Endothelial cell of umbilical vein (primary cell): Measurements from ENCODE around the gene SENP2. TPM values are rescaled to one million over a fixed set of nuclear protein-coding genes. Genes with fewer than 3 reads are reported as not detected.

Experiments
- BruUV-seq: library from RNA; stranded (reverse); fragments of 400-500 nt; replicated peaks from 2 replicates; lab custom pipeline; 2021; lab: Mats Ljungman, UMichigan
- CTCF ChIA-PET: fragments of 300-600, 350-600 bp; sonication (Branson Sonifier 250); formaldehyde crosslinking; loops from one replicate; lab custom pipeline; 2021; ENCODE audit warnings: antibody characterized with exemption, inconsistent platforms; lab: Charles Lee
- POLR2A ChIA-PET: fragments of 300-600, 350-600 bp; sonication (Branson Sonifier 250); formaldehyde crosslinking; loops from one replicate; lab custom pipeline; 2021; ENCODE audit warnings: antibody characterized with exemption, inconsistent platforms; lab: Charles Lee
- DNase-seq: peaks from one replicate; pipeline ENCODE4 v3.0.0-alpha.2; 2011; ENCODE audit warnings: low read depth, low spot score
- FAIRE-seq: peaks from 2 replicates; lab custom pipeline; 2011; peaks lifted over from hg19 to GRCh38; lab: Jason Lieb, UNC
- H2AFZ ChIP-seq: 2 replicates; pipeline ENCODE4 v1.6.0; 2012; ENCODE audit warnings: low read depth, low read length, control low read depth, inconsistent platforms
- H3K27ac ChIP-seq: 2 replicates; pipeline ENCODE4 v1.5.1; 2011; ENCODE audit warnings: low read depth, mild to moderate bottlenecking, control low read depth, low read length, moderate library complexity; ENCODE audit not compliant: insufficient read depth
- H3K27me3 ChIP-seq, 2 experiments: 2 replicates each; pipeline versions ENCODE4 v1.6.0 to v1.6.1; 2011; ENCODE audit warnings: low read length in 2 of 2, mixed read lengths in 1 of 2; ENCODE audit not compliant: control insufficient read depth in 2 of 2, insufficient read depth in 2 of 2
- H3K36me3 ChIP-seq, 2 experiments: 2 replicates in 1 of 2; 3 replicates in 1 of 2; pipeline ENCODE4 v1.5.1; 2011; ENCODE audit warnings: low read length in 2 of 2, mild to moderate bottlenecking in 1 of 2, moderate library complexity in 1 of 2; ENCODE audit not compliant: control insufficient read depth in 2 of 2, insufficient read depth in 2 of 2; ENCODE audit errors: extremely low read depth in 1 of 2
- H3K4me1 ChIP-seq: 3 replicates; pipeline ENCODE4 v1.5.1; 2011; ENCODE audit warnings: mild to moderate bottlenecking, low read length; ENCODE audit not compliant: control insufficient read depth, insufficient read depth; ENCODE audit errors: extremely low read depth
- H3K4me2 ChIP-seq: 2 replicates; pipeline ENCODE4 v1.6.1; 2011; ENCODE audit warnings: low read length, control low read depth, mixed read lengths; ENCODE audit not compliant: insufficient read depth
- H3K4me3 ChIP-seq, 3 experiments: fragments of 200-600 bp in 1 of 3; sonication (generic), shearing (Covaris generic) in 1 of 3; replicated peaks in 1 of 3; 2 replicates each; pipeline ENCODE4 v1.5.1; 2011 to 2016; ENCODE audit warnings: control low read depth in 3 of 3, low read length in 3 of 3, mild to moderate bottlenecking in 2 of 3, inconsistent platforms in 1 of 3, low read depth in 1 of 3, moderate library complexity in 1 of 3; ENCODE audit not compliant: insufficient read depth in 1 of 3
- H3K79me2 ChIP-seq: 2 replicates; pipeline ENCODE4 v1.6.0; 2012; ENCODE audit warnings: low read length, inconsistent platforms; ENCODE audit not compliant: control insufficient read depth, insufficient read depth
- H3K9ac ChIP-seq: replicated peaks from 2 replicates; pipeline ENCODE3; 2011; ENCODE audit warnings: low read length, control low read depth; ENCODE audit not compliant: insufficient read depth; ENCODE audit errors: extremely low read depth
- H3K9me1 ChIP-seq: replicated peaks from 3 replicates; pipeline ENCODE4 v1.6.0; 2011; ENCODE audit warnings: mild to moderate bottlenecking, low read length; ENCODE audit not compliant: control insufficient read depth, insufficient read depth; ENCODE audit errors: extremely low read depth
- H3K9me3 ChIP-seq: replicated peaks from 2 replicates; pipeline ENCODE4 v1.5.1; 2012; ENCODE audit warnings: low read length, inconsistent platforms; ENCODE audit not compliant: control insufficient read depth, insufficient read depth
- H4K20me1 ChIP-seq: replicated peaks from 2 replicates; pipeline ENCODE3; 2011; ENCODE audit warnings: mild to moderate bottlenecking, low read length; ENCODE audit not compliant: control insufficient read depth, insufficient read depth; ENCODE audit errors: extremely low read depth
- EZH2 ChIP-seq: IDR thresholded peaks from 2 replicates; pipeline ENCODE4 v1.6.1; 2012; ENCODE audit warnings: borderline replicate concordance, low read depth, mild to moderate bottlenecking, moderate library complexity, low read length, inconsistent platforms; ENCODE audit not compliant: severe bottlenecking
- FOS ChIP-seq: IDR thresholded peaks from 2 replicates; pipeline ENCODE4 v1.6.1; 2011; ENCODE audit warnings: mild to moderate bottlenecking, low read length, moderate library complexity, borderline replicate concordance; ENCODE audit not compliant: insufficient read depth
- GATA2 ChIP-seq: IDR thresholded peaks from 2 replicates; pipeline ENCODE4 v1.7.0; 2011; ENCODE audit warnings: low read depth, mild to moderate bottlenecking, moderate library complexity, mixed read lengths, low read length; ENCODE audit not compliant: insufficient read length, insufficient read depth
- JUN ChIP-seq: IDR thresholded peaks from 2 replicates; pipeline ENCODE4 v1.6.1; 2011; ENCODE audit warnings: borderline replicate concordance, low read depth; ENCODE audit not compliant: insufficient read length, insufficient read depth
- MAX ChIP-seq: IDR thresholded peaks from 2 replicates; pipeline ENCODE4 v1.6.1; 2011; ENCODE audit not compliant: insufficient read depth, insufficient read length
- MYC ChIP-seq: IDR thresholded peaks from one replicate; pipeline ENCODE4 v1.6.1; 2011; ENCODE audit warnings: mild to moderate bottlenecking, low read depth, low read length
- POLR2A ChIP-seq: IDR thresholded peaks from 2 replicates; pipeline ENCODE4 v1.6.1; 2012; ENCODE audit warnings: low read depth, mild to moderate bottlenecking, control low read depth, low read length
- POLR2AphosphoS5 ChIP-seq: IDR thresholded peaks from 2 replicates; pipeline ENCODE4 v1.6.1; 2012; ENCODE audit warnings: low read depth, mild to moderate bottlenecking, control low read depth, low read length, moderate library complexity; ENCODE audit not compliant: insufficient read depth
- dilution Hi-C: fragments of 300-500 bp; cut with MboI; formaldehyde crosslinking; loops from one replicate; pipeline ENCODE4 v1.15.0; 2019; ENCODE audit warnings: low sequenced_read_pairs; ENCODE audit not compliant: extremely low pct_ligation_motif_present
- intact Hi-C: fragments of 100-400 bp; cut with micrococcal nuclease; formaldehyde crosslinking; loops from one replicate; pipeline ENCODE4 v1.10.0; 2022
- polyA plus RNA-seq, 4 experiments: library from polyadenylated mRNA; depleted of rRNA in 3 of 4; stranded (reverse) in 3 of 4; unstranded in 1 of 4; fragments of >200 nt; gene quantifications; 2 replicates each; pipeline versions ENCODE4 v1.2.1 to v1.2.3, GENCODE V29; 2011 to 2012; ENCODE audit warnings: missing spikeins in 1 of 4
- total RNA-seq: library from RNA; stranded (reverse); gene quantifications from 2 replicates; pipeline ENCODE4 v1.2.3, GENCODE V29; 2021
- TF ChIP-seq, protein P1 (sequence below), 2 donors: IDR thresholded peaks; 1 replicate in 1 of 2; 2 replicates in 1 of 2; pipeline ENCODE4 v1.5.1; 2011; ENCODE audit warnings: low read length in 2 of 2, mild to moderate bottlenecking in 2 of 2, moderate library complexity in 2 of 2, control low read depth in 1 of 2, inconsistent platforms in 1 of 2, low read depth in 1 of 2; ENCODE audit not compliant: insufficient read depth in 1 of 2; ENCODE audit errors: extremely low read depth in 1 of 2

Gene SENP2
- total and polyA plus RNA-seq, 2 donors (not counting 3 experiments of a cell fraction or from before 2014, with no cell fraction given): 3.8 to 40.4 TPM

DNA sequence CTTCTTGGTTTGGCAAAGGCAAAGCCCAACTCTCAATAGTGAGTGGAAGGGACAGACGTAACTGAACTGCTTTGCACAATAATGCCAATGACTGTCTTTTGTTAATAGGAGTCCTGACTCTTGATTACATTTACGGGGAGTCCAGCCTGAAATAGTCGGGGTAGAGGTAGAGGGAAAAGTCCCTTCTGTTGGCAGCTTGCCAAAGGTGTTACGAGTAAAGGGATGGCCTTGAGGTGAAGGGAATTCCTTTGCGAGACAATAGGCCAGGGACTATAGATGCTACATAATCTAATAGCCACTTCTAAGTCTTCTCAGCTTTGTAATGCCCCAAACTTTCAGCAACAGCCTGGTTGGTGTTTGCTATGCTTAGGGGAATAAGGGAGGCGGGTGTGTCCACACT is 2.2 kb upstream of the SENP2 start:
- DNase-seq: no peak
- Histone ChIP-seq H3K4me3 (no peak overlapping the region), H3K27ac (no peak overlapping the region), H4K20me1 (no peaks in the 10 kb centered on the region), H3K9ac (no peak overlapping the region), H3K9me1 (no peaks in the 10 kb centered on the region), H2AFZ (no peak overlapping the region), H3K4me2 (no peak overlapping the region), H3K9me3 (no peaks in the 10 kb centered on the region), H3K36me3 (no peaks in the 10 kb centered on the region), H3K4me1 (peaks cover 7% of the 10 kb centered on the region), H3K79me2 (peaks cover 9% of the 10 kb centered on the region), H3K27me3 (peaks cover 0 to 1% of the 10 kb centered on the region in 2 experiments)
- TF ChIP-seq POLR2AphosphoS5: no peak
- dilution Hi-C loops: no loop called here
- ChIA-PET POLR2A (no interaction called here), CTCF (interaction anchor here (0.6 to 2.1 kb wide), 3 partner anchors 8 to 32 kb away, joined by 4 to 6 read pairs (median 5); no protein-coding TSS in a partner anchor)
- no peak for FAIRE-seq
- no TSS peak for BruUV-seq
- intact Hi-C loops: no loop called here

- POLR2A ChIA-PET: no interaction called here
- H3K27me3 ChIP-seq: peaks cover 0 to 1% of the 10 kb centered on the region in 2 experiments
- no peaks in the 10 kb centered on the region for H4K20me1 ChIP-seq
- BruUV-seq: no TSS peak
- CTCF ChIA-PET: interaction anchor here (0.6 kb wide), 1 partner anchor 33 kb away, joined by 5 read pairs; no protein-coding TSS in a partner anchor
- no peak for DNase-seq
- H3K27ac ChIP-seq: no peak overlapping the region
- TF ChIP-seq EZH2 (no peak), JUN (no peak), FOS (no peak), MAX (no peak), GATA2 (no peak), POLR2AphosphoS5 (no peak), POLR2A (no peak), MYC (no peak)
- TF ChIP-seq, protein P1, sequence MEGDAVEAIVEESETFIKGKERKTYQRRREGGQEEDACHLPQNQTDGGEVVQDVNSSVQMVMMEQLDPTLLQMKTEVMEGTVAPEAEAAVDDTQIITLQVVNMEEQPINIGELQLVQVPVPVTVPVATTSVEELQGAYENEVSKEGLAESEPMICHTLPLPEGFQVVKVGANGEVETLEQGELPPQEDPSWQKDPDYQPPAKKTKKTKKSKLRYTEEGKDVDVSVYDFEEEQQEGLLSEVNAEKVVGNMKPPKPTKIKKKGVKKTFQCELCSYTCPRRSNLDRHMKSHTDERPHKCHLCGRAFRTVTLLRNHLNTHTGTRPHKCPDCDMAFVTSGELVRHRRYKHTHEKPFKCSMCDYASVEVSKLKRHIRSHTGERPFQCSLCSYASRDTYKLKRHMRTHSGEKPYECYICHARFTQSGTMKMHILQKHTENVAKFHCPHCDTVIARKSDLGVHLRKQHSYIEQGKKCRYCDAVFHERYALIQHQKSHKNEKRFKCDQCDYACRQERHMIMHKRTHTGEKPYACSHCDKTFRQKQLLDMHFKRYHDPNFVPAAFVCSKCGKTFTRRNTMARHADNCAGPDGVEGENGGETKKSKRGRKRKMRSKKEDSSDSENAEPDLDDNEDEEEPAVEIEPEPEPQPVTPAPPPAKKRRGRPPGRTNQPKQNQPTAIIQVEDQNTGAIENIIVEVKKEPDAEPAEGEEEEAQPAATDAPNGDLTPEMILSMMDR (IDR thresholded peaks at IDR 0.05; ENCODE audit: extremely low read depth in 1 of 2, insufficient read depth in 1 of 2, low read depth in 1 of 2, low read length in 2 of 2): no peak
- no peak for FAIRE-seq
- peaks cover 14% of the 10 kb centered on the region for H3K79me2 ChIP-seq
- dilution Hi-C loops: no loop called here
- H3K4me1 ChIP-seq: peaks cover 7% of the 10 kb centered on the region
- no peaks in the 10 kb centered on the region for H3K36me3 ChIP-seq
- H3K9ac ChIP-seq: no peak overlapping the region
- intact Hi-C loops: loop anchor here (5.0 kb wide), 3 partner anchors 87 to 523 kb away; partner anchors contain the start of genes ETV5 and TMEM41A
- no peaks in the 10 kb centered on the region for H3K9me3 ChIP-seq
- H2AFZ ChIP-seq: no peak overlapping the region
- H3K4me2 ChIP-seq: no peak overlapping the region
- no peak overlapping the region for H3K4me3 ChIP-seq
- no peaks in the 10 kb centered on the region for H3K9me1 ChIP-seq
Observed at GRCh38 chr3:185584686-185585085, 1.4 kb upstream of the SENP2 start.
